ENCODE results near the gene RPH3AL. TPM values are rescaled to one million over a fixed set of nuclear protein-coding genes. Genes with fewer than 3 reads are reported as not detected.
A peak's percentile ranks its signal among the peaks of the same experiment; 100 is the strongest.
"Not testable (repeated sequence)": the region's sequence is repeated elsewhere in the genome, so short reads cannot be mapped to it uniquely, and the experiment has no call there.

RPH3AL gene
- polyA plus RNA-seq, 4 donors: 10.5 to 18.8 (median 12.0) TPM

GRCh38 chr17:319266-319665 is 33.3 kb downstream of the RPH3AL start:
- FAIRE-seq (no peak), DNase-seq (no peak)
- 95 to 96% (median 96%) methylated on average over 12 of the region's 12 CpGs for WGBS, 3 donors
- peaks cover 0 to 8% of the 10 kb centered on the region in 2 donors for H3K9me3 ChIP-seq (ENCODE audit: control insufficient read depth in 2 of 2, insufficient read depth in 1 of 2, low read depth in 1 of 2, low read length in 1 of 2)
- no peak overlapping the region for H3K4me3 ChIP-seq (ENCODE audit: low read depth in 1 of 3, low read length in 3 of 3)
- no peak overlapping the region for H3K27ac ChIP-seq (ENCODE audit: low read depth in 1 of 3, low read length in 2 of 3)
- H3K27me3 ChIP-seq (ENCODE audit: control insufficient read depth in 3 of 3, insufficient read depth in 3 of 3, low read length in 3 of 3): no peaks in the 10 kb centered on the region
- peaks cover 0 to 16% (median 0%) of the 10 kb centered on the region in 3 donors for H3K36me3 ChIP-seq (ENCODE audit: control insufficient read depth in 3 of 3, insufficient read depth in 2 of 3, low read depth in 1 of 3, low read length in 3 of 3)
- H3K4me1 ChIP-seq (ENCODE audit: control insufficient read depth in 3 of 3, insufficient read depth in 2 of 3, low read depth in 1 of 3, low read length in 2 of 3): no peaks in the 10 kb centered on the region

- peaks cover 0 to 15% (median 0%) of the 10 kb centered on the region in 3 donors for H3K36me3 ChIP-seq (ENCODE audit: control insufficient read depth in 3 of 3, insufficient read depth in 2 of 3, low read depth in 1 of 3, low read length in 3 of 3)
- not testable (repeated sequence) for H3K4me1 ChIP-seq (ENCODE audit: control insufficient read depth in 3 of 3, insufficient read depth in 2 of 3, low read depth in 1 of 3, low read length in 2 of 3); H3K27me3 ChIP-seq (ENCODE audit: control insufficient read depth in 3 of 3, insufficient read depth in 3 of 3, low read length in 3 of 3); H3K27ac ChIP-seq (ENCODE audit: low read depth in 1 of 3, low read length in 2 of 3); FAIRE-seq; H3K4me3 ChIP-seq (ENCODE audit: low read depth in 1 of 3, low read length in 3 of 3); H3K9me3 ChIP-seq (ENCODE audit: control insufficient read depth in 2 of 2, insufficient read depth in 1 of 2, low read depth in 1 of 2, low read length in 1 of 2)
- 46 to 77% (median 60%) methylated on average over 2 of the region's 2 CpGs for WGBS, 3 donors
- DNase-seq: peak in 1 of 2 donors; percentile 81
Measured at GRCh38 chr17:317070-317469, 35.5 kb downstream of the RPH3AL start.

GRCh38 chr17:315399-315798 is 37.2 kb downstream of the RPH3AL start:
- WGBS, 3 donors: 65 to 71% (median 65%) methylated on average over 2 of the region's 2 CpGs
- DNase-seq (peak in 1 of 2 donors; percentile 37), FAIRE-seq (peak; percentile 23)

GRCh38 chr17:314614-314944 is 38.0 kb downstream of the RPH3AL start:
- not testable (repeated sequence) for H3K4me3 ChIP-seq (ENCODE audit: low read depth in 1 of 3, low read length in 3 of 3); H3K9me3 ChIP-seq (ENCODE audit: control insufficient read depth in 2 of 2, insufficient read depth in 1 of 2, low read depth in 1 of 2, low read length in 1 of 2); H3K4me1 ChIP-seq (ENCODE audit: control insufficient read depth in 3 of 3, insufficient read depth in 2 of 3, low read depth in 1 of 3, low read length in 2 of 3); H3K27me3 ChIP-seq (ENCODE audit: control insufficient read depth in 3 of 3, insufficient read depth in 3 of 3, low read length in 3 of 3); H3K27ac ChIP-seq (ENCODE audit: low read depth in 1 of 3, low read length in 2 of 3)
- peak in 1 of 2 donors; percentile 19 for DNase-seq
- WGBS, 3 donors: 90 to 91% (median 91%) methylated on average over 1 of the region's 1 CpG
- H3K36me3 ChIP-seq (ENCODE audit: control insufficient read depth in 3 of 3, insufficient read depth in 2 of 3, low read depth in 1 of 3, low read length in 3 of 3): peaks cover 0 to 10% (median 0%) of the 10 kb centered on the region in 3 donors
- peak; percentile 90 for FAIRE-seq

More at GRCh38 chr17:315399-315798, 37.2 kb downstream of the RPH3AL start:
- H3K36me3 ChIP-seq (ENCODE audit: control insufficient read depth in 3 of 3, insufficient read depth in 2 of 3, low read depth in 1 of 3, low read length in 3 of 3): peaks cover 0 to 10% (median 0%) of the 10 kb centered on the region in 3 donors
- not testable (repeated sequence) for H3K4me3 ChIP-seq (ENCODE audit: low read depth in 1 of 3, low read length in 3 of 3); H3K4me1 ChIP-seq (ENCODE audit: control insufficient read depth in 3 of 3, insufficient read depth in 2 of 3, low read depth in 1 of 3, low read length in 2 of 3); H3K27ac ChIP-seq (ENCODE audit: low read depth in 1 of 3, low read length in 2 of 3); H3K27me3 ChIP-seq (ENCODE audit: control insufficient read depth in 3 of 3, insufficient read depth in 3 of 3, low read length in 3 of 3); H3K9me3 ChIP-seq (ENCODE audit: control insufficient read depth in 2 of 2, insufficient read depth in 1 of 2, low read depth in 1 of 2, low read length in 1 of 2)

- Histone ChIP-seq H3K36me3 (ENCODE audit: control insufficient read depth in 3 of 3, insufficient read depth in 2 of 3, low read depth in 1 of 3, low read length in 3 of 3) (peaks cover 0 to 6% (median 0%) of the 10 kb centered on the region in 3 donors), H3K27ac (ENCODE audit: low read depth in 1 of 3, low read length in 2 of 3) (no peak overlapping the region), H3K9me3 (ENCODE audit: control insufficient read depth in 2 of 2, insufficient read depth in 1 of 2, low read depth in 1 of 2, low read length in 1 of 2) (peaks cover 0 to 8% of the 10 kb centered on the region in 2 donors), H3K4me3 (ENCODE audit: low read depth in 1 of 3, low read length in 3 of 3) (no peak overlapping the region), H3K4me1 (ENCODE audit: control insufficient read depth in 3 of 3, insufficient read depth in 2 of 3, low read depth in 1 of 3, low read length in 2 of 3) (no peaks in the 10 kb centered on the region), H3K27me3 (ENCODE audit: control insufficient read depth in 3 of 3, insufficient read depth in 3 of 3, low read length in 3 of 3) (no peaks in the 10 kb centered on the region)
- WGBS, 3 donors: 90 to 92% (median 91%) methylated on average over 9 of the region's 9 CpGs
- DNase-seq (no peak), FAIRE-seq (no peak)
Measured at GRCh38 chr17:313911-314613, 38.5 kb downstream of the RPH3AL start.

- Histone ChIP-seq H3K36me3 (ENCODE audit: control insufficient read depth in 3 of 3, insufficient read depth in 2 of 3, low read depth in 1 of 3, low read length in 3 of 3) (peaks cover 0 to 8% (median 0%) of the 10 kb centered on the region in 3 donors), H3K27ac (ENCODE audit: low read depth in 1 of 3, low read length in 2 of 3) (no peak overlapping the region), H3K9me3 (ENCODE audit: control insufficient read depth in 2 of 2, insufficient read depth in 1 of 2, low read depth in 1 of 2, low read length in 1 of 2) (peaks cover 0 to 8% of the 10 kb centered on the region in 2 donors), H3K4me3 (ENCODE audit: low read depth in 1 of 3, low read length in 3 of 3) (no peak overlapping the region), H3K4me1 (ENCODE audit: control insufficient read depth in 3 of 3, insufficient read depth in 2 of 3, low read depth in 1 of 3, low read length in 2 of 3) (no peaks in the 10 kb centered on the region), H3K27me3 (ENCODE audit: control insufficient read depth in 3 of 3, insufficient read depth in 3 of 3, low read length in 3 of 3) (no peaks in the 10 kb centered on the region)
- FAIRE-seq (no peak), DNase-seq (no peak)
- WGBS, 3 donors: 78 to 87% (median 86%) methylated on average over 10 of the region's 10 CpGs
Measured at GRCh38 chr17:313231-313630, 39.4 kb downstream of the RPH3AL start.

GRCh38 chr17:312476-313148 is 40.0 kb downstream of the RPH3AL start:
- DNase-seq (no peak), FAIRE-seq (no peak)
- Histone ChIP-seq H3K27me3 (ENCODE audit: control insufficient read depth in 3 of 3, insufficient read depth in 3 of 3, low read length in 3 of 3) (no peaks in the 10 kb centered on the region), H3K4me1 (ENCODE audit: control insufficient read depth in 3 of 3, insufficient read depth in 2 of 3, low read depth in 1 of 3, low read length in 2 of 3) (no peaks in the 10 kb centered on the region), H3K4me3 (ENCODE audit: low read depth in 1 of 3, low read length in 3 of 3) (no peak overlapping the region), H3K27ac (ENCODE audit: low read depth in 1 of 3, low read length in 2 of 3) (no peak overlapping the region), H3K36me3 (ENCODE audit: control insufficient read depth in 3 of 3, insufficient read depth in 2 of 3, low read depth in 1 of 3, low read length in 3 of 3) (peaks cover 0 to 14% (median 0%) of the 10 kb centered on the region in 3 donors), H3K9me3 (ENCODE audit: control insufficient read depth in 2 of 2, insufficient read depth in 1 of 2, low read depth in 1 of 2, low read length in 1 of 2) (peaks cover 0 to 8% of the 10 kb centered on the region in 2 donors)
- WGBS, 3 donors: 84 to 85% (median 84%) methylated on average over 17 to 18 of the region's 18 CpGs

GRCh38 chr17:311119-311782 is 41.4 kb downstream of the RPH3AL start:
- peaks cover 0 to 8% of the 10 kb centered on the region in 2 donors for H3K9me3 ChIP-seq (ENCODE audit: control insufficient read depth in 2 of 2, insufficient read depth in 1 of 2, low read depth in 1 of 2, low read length in 1 of 2)
- H3K27me3 ChIP-seq (ENCODE audit: control insufficient read depth in 3 of 3, insufficient read depth in 3 of 3, low read length in 3 of 3): no peaks in the 10 kb centered on the region
- H3K4me1 ChIP-seq (ENCODE audit: control insufficient read depth in 3 of 3, insufficient read depth in 2 of 3, low read depth in 1 of 3, low read length in 2 of 3): no peaks in the 10 kb centered on the region
- H3K36me3 ChIP-seq (ENCODE audit: control insufficient read depth in 3 of 3, insufficient read depth in 2 of 3, low read depth in 1 of 3, low read length in 3 of 3): peaks cover 0 to 22% (median 0%) of the 10 kb centered on the region in 3 donors
- DNase-seq (no peak), FAIRE-seq (no peak)
- 84 to 94% (median 87%) methylated on average over 20 of the region's 20 CpGs for WGBS, 3 donors
- H3K4me3 ChIP-seq (ENCODE audit: low read depth in 1 of 3, low read length in 3 of 3): no peak overlapping the region
- no peak overlapping the region for H3K27ac ChIP-seq (ENCODE audit: low read depth in 1 of 3, low read length in 2 of 3)
